ENCODE measurements around the gene NPB.

Gene NPB

DNA sequence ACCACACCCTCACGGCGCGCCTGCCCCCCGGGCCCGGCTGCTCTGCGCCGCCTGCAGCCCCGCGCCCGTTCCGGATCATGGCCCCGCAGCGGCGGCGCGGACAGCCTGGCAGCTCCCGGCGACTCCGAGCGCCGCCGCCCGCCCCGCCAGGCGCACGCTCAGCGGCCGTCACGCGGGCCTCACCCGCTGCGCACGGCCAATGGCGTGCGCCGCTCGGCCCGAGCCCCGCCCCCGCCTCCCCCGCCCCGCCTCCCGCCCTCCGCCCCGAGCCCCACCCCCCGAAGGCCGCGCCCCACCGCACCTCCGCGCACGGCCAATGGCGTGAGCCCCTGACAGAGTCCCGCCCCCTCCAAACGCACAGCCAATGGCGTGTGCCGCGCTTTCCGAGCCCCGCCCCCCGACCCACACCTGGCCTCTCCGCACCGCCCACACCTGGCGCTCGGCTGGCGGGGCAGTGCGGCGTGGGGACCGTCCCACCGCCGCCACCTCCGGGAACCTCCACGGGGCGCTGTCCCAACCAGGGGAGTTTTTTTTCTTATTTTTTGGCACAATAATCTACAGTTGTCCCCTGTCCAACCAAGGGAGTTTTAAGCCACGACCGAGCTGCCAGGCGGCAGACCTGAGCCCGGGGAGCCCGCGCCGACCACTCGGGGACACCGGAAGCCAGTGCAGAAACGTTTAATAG is 9.4 kb downstream of the NPB start, which contains the start of gene PCYT2:
Gene PCYT2, minus strand, starts transcription at position 123 of the 685 bp plus-strand sequence. Its CDS starts 44 bp downstream, at position 79.
- peak within 1 kb of the TSS; percentile 66 for H3K4me3 ChIP-seq (ENCODE audit: low read length)
- peak; percentile 95 for DNase-seq (ENCODE audit: low read depth)
- TF ChIP-seq CTCF (IDR thresholded peaks at IDR 0.05; ENCODE audit: insufficient read depth, low read depth, low read length, missing control alignments) = no peak

- TF ChIP-seq CTCF (IDR thresholded peaks at IDR 0.05; ENCODE audit: insufficient read depth, low read depth, low read length, missing control alignments) = no peak
- no peak for DNase-seq (ENCODE audit: low read depth)
- H3K4me3 ChIP-seq (ENCODE audit: low read length) = no peak overlapping the region
Observed at GRCh38 chr17:81911969-81912368, 9.9 kb downstream of the NPB start.

- H3K4me3 ChIP-seq (ENCODE audit: low read length) = no peak overlapping the region
- no peak for TF ChIP-seq CTCF (IDR thresholded peaks at IDR 0.05; ENCODE audit: insufficient read depth, low read depth, low read length, missing control alignments)
- peak; percentile 80 for DNase-seq (ENCODE audit: low read depth)
Observed at GRCh38 chr17:81912441-81913309, 10.6 kb downstream of the NPB start.

DNA sequence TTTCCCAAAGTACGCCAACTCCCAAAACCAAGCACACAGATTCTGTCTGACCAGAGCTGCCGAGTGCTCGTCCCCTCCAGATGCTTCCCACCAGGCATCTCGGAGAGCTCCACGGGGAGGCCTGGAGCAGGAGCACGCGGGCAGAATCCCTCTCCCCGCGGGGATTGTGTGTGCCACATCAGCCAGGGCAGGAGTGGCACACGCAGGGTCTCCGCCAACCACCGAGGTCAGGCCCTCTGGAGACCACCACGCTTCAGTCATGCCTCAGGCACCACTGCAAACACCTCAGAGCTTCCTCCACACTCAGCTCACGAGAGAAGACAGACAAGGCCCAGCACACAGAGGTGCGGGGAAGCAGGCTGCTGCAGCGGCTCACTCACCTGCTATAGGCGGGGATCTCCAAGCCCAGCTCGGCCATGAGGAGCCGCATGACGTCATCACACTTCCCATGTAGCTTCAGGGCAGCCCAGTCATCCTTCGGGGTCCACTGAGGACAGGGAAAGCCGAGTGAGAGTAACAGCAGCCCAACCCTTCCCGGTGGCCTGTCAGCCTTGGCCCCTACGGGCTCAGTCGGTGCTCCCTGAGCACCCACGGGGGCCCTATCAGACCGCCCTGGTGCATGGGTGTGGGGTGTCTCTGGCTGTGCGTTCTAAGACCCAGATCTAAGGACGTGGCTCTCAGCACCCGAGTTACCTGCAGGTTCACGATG is 11.5 kb downstream of the NPB start:
- no peak overlapping the region for H3K4me3 ChIP-seq (ENCODE audit: low read length)
- peak; percentile 62 for DNase-seq (ENCODE audit: low read depth)
- TF ChIP-seq CTCF (IDR thresholded peaks at IDR 0.05; ENCODE audit: insufficient read depth, low read depth, low read length, missing control alignments) = no peak

- TF ChIP-seq CTCF (IDR thresholded peaks at IDR 0.05; ENCODE audit: insufficient read depth, low read depth, low read length, missing control alignments) = no peak
- no peak for DNase-seq (ENCODE audit: low read depth)
- no peak overlapping the region for H3K4me3 ChIP-seq (ENCODE audit: low read length)
Observed at GRCh38 chr17:81914103-81914850, 12.2 kb downstream of the NPB start.

GRCh38 chr17:81915331-81915730 is 13.3 kb downstream of the NPB start:
- H3K4me3 ChIP-seq (ENCODE audit: low read length) = no peak overlapping the region
- DNase-seq (ENCODE audit: low read depth) = no peak
- no peak for TF ChIP-seq CTCF (IDR thresholded peaks at IDR 0.05; ENCODE audit: insufficient read depth, low read depth, low read length, missing control alignments)
